DMS 273 (cell line): ENCODE data around the gene TUBA8.
A peak's percentile ranks its signal among the peaks of the same experiment; 100 is the strongest.
"Not testable (repeated sequence)": the region's sequence is repeated elsewhere in the genome, so short reads cannot be mapped to it uniquely, and the experiment has no call there.

Experiments used
- DNase-seq: peaks from one replicate; lab custom pipeline; 2025; ENCODE audit not compliant: unreplicated experiment; lab: John Stamatoyannopoulos, UW

Gene TUBA8

GRCh38 chr22:18123476-18124025 is 12.9 kb downstream of the TUBA8 start:
- DNase-seq: not testable (repeated sequence)

GRCh38 chr22:18126606-18127005 is 16.0 kb downstream of the TUBA8 start:
- no peak for DNase-seq

GRCh38 chr22:18130018-18130417 is 19.4 kb downstream of the TUBA8 start:
- no peak for DNase-seq

GRCh38 chr22:18130699-18131429 is 20.3 kb downstream of the TUBA8 start:
- DNase-seq: no peak

- DNase-seq: no peak
These were observed 22.8 kb downstream of the TUBA8 start for GRCh38 chr22:18133452-18133851.

GRCh38 chr22:18136563-18137320 is 26.1 kb downstream of the TUBA8 start:
- DNase-seq: no peak

GRCh38 chr22:18141004-18141403 is 30.4 kb downstream of the TUBA8 start:
- DNase-seq: not testable (repeated sequence)

- DNase-seq: no peak
These were observed 33.5 kb downstream of the TUBA8 start for GRCh38 chr22:18144105-18144504.

GRCh38 chr22:18145676-18146388 is 35.2 kb downstream of the TUBA8 start:
- DNase-seq: no peak

- DNase-seq: no peak
These were observed 35.8 kb downstream of the TUBA8 start for GRCh38 chr22:18146389-18146753.

GRCh38 chr22:18147791-18148190 is 37.2 kb downstream of the TUBA8 start:
- no peak for DNase-seq

GRCh38 chr22:18148293-18148965 is 37.8 kb downstream of the TUBA8 start:
- no peak for DNase-seq

GRCh38 chr22:18152519-18152918 is 41.9 kb downstream of the TUBA8 start:
- no peak for DNase-seq

GRCh38 chr22:18154821-18155390 is 44.3 kb downstream of the TUBA8 start:
- DNase-seq: no peak

- DNase-seq: not testable (repeated sequence)
These were observed 44.9 kb downstream of the TUBA8 start for GRCh38 chr22:18155546-18155945.

- DNase-seq: peak; percentile 81
These were observed 46.5 kb downstream of the TUBA8 start for GRCh38 chr22:18156878-18157713.

GRCh38 chr22:18157714-18158028 is 47.1 kb downstream of the TUBA8 start:
- no peak for DNase-seq

GRCh38 chr22:18160641-18161040 is 50.0 kb downstream of the TUBA8 start:
- DNase-seq: not testable (repeated sequence)

- not testable (repeated sequence) for DNase-seq
These were observed 53.2 kb downstream of the TUBA8 start for GRCh38 chr22:18163843-18164242.

GRCh38 chr22:18164584-18164983 is 54.0 kb downstream of the TUBA8 start:
- DNase-seq: not testable (repeated sequence)
